ENCODE data around the gene DNM2.

DNA sequence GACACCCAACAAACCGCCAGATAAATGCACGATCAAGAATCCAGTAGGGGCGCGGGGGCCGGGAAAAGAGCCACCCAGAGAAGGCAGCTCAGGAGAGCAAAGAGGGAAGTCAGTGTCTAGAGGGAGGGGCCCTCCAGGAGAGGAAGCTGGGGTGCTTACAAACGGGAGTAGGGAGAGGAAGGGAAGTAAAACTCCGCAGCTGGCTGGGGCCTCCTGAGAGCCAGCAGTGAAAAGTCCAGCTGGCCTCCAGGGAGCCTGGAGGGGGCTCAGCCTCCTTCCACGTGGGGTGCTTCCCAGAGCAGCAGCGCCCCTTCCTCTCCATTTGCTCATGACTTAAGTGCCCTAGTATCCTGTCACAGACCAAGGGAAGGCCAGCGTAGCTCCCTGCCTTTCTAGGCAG is 66.4 kb downstream of the DNM2 start:
- TF ChIP-seq, protein P1, sequence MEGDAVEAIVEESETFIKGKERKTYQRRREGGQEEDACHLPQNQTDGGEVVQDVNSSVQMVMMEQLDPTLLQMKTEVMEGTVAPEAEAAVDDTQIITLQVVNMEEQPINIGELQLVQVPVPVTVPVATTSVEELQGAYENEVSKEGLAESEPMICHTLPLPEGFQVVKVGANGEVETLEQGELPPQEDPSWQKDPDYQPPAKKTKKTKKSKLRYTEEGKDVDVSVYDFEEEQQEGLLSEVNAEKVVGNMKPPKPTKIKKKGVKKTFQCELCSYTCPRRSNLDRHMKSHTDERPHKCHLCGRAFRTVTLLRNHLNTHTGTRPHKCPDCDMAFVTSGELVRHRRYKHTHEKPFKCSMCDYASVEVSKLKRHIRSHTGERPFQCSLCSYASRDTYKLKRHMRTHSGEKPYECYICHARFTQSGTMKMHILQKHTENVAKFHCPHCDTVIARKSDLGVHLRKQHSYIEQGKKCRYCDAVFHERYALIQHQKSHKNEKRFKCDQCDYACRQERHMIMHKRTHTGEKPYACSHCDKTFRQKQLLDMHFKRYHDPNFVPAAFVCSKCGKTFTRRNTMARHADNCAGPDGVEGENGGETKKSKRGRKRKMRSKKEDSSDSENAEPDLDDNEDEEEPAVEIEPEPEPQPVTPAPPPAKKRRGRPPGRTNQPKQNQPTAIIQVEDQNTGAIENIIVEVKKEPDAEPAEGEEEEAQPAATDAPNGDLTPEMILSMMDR (IDR thresholded peaks at IDR 0.05): no peak
- TF ChIP-seq POLR2A (IDR thresholded peaks at IDR 0.05) (no peak), POLR2AphosphoS5 (IDR thresholded peaks at IDR 0.05) (no peak), EP300 (IDR thresholded peaks at IDR 0.05) (no peak)
